Astrocyte (in vitro differentiated cells and primary cell): ENCODE data around the gene BUD13. TPM values are rescaled to one million over a fixed set of nuclear protein-coding genes. Genes with fewer than 3 reads are reported as not detected.

Experiments
- DNase-seq: peaks from one replicate; pipeline ENCODE4 v3.0.0-alpha.2; 2010; ENCODE audit warnings: low read depth
- FAIRE-seq: peaks from 2 replicates; lab custom pipeline; 2011; peaks lifted over from hg19 to GRCh38; lab: Jason Lieb, UNC
- H2AFZ ChIP-seq: 2 replicates; pipeline ENCODE4 v1.6.0; 2012; ENCODE audit warnings: low read depth, low read length, inconsistent platforms
- H3K27ac ChIP-seq: 2 replicates; pipeline ENCODE4 v1.5.1; 2011; ENCODE audit warnings: low read depth, low read length, inconsistent platforms
- H3K27me3 ChIP-seq: 2 replicates; pipeline ENCODE4 v1.6.0; 2011; ENCODE audit warnings: low read length, inconsistent platforms; ENCODE audit not compliant: insufficient read depth
- H3K36me3 ChIP-seq: 2 replicates; pipeline ENCODE4 v1.5.1; 2011; ENCODE audit warnings: low read length, inconsistent platforms; ENCODE audit not compliant: insufficient read depth
- H3K4me1 ChIP-seq: 2 replicates; pipeline ENCODE4 v1.5.1; 2011; ENCODE audit warnings: low read length, inconsistent platforms; ENCODE audit not compliant: insufficient read depth
- H3K4me2 ChIP-seq: 2 replicates; pipeline ENCODE4 v1.6.0; 2012; ENCODE audit warnings: low read length, inconsistent platforms
- H3K4me3 ChIP-seq: 2 replicates; pipeline ENCODE4 v1.5.1; 2011; ENCODE audit warnings: low read depth, mild to moderate bottlenecking, low read length, inconsistent platforms; ENCODE audit not compliant: insufficient read depth
- H3K79me2 ChIP-seq: 2 replicates; pipeline ENCODE4 v1.6.0; 2012; ENCODE audit warnings: mild to moderate bottlenecking, low read length, inconsistent platforms; ENCODE audit not compliant: insufficient read depth
- H3K9ac ChIP-seq: 2 replicates; pipeline ENCODE4 v1.6.0; 2012; ENCODE audit warnings: mild to moderate bottlenecking, low read length, inconsistent platforms
- H3K9me3 ChIP-seq: 2 replicates; pipeline ENCODE4 v1.5.1; 2012; ENCODE audit warnings: low read depth, mild to moderate bottlenecking, low read length, inconsistent platforms; ENCODE audit not compliant: insufficient read depth
- H4K20me1 ChIP-seq: 2 replicates; pipeline ENCODE4 v1.6.0; 2012; ENCODE audit warnings: low read length, inconsistent platforms; ENCODE audit not compliant: insufficient read depth
- H3K27ac Mint-ChIP-seq: one replicate; pipeline ENCODE4 v1.8.0; 2021; ENCODE audit warnings: mild to moderate bottlenecking, mixed read lengths; ENCODE audit not compliant: unreplicated experiment
- H3K27me3 Mint-ChIP-seq: one replicate; pipeline ENCODE4 v1.8.0; 2021; ENCODE audit warnings: low read depth, mixed read lengths; ENCODE audit not compliant: unreplicated experiment
- H3K36me3 Mint-ChIP-seq: one replicate; pipeline ENCODE4 v1.8.0; 2021; ENCODE audit warnings: low read depth, mixed read lengths; ENCODE audit not compliant: unreplicated experiment
- H3K4me1 Mint-ChIP-seq: one replicate; pipeline ENCODE4 v1.8.0; 2021; ENCODE audit warnings: low read depth, mixed read lengths; ENCODE audit not compliant: unreplicated experiment
- H3K4me3 Mint-ChIP-seq: one replicate; pipeline ENCODE4 v1.8.0; 2021; ENCODE audit warnings: mild to moderate bottlenecking, moderate library complexity, mixed read lengths; ENCODE audit not compliant: unreplicated experiment
- H3K9me3 Mint-ChIP-seq: one replicate; pipeline ENCODE4 v1.8.0; 2021; ENCODE audit warnings: mild to moderate bottlenecking, mixed read lengths; ENCODE audit not compliant: unreplicated experiment
- EZH2 ChIP-seq: IDR thresholded peaks from 2 replicates; pipeline ENCODE4 v1.6.1; 2012; ENCODE audit warnings: mild to moderate bottlenecking, low read length, inconsistent platforms; ENCODE audit not compliant: insufficient read depth
- total RNA-seq: library from RNA; stranded (reverse); gene quantifications from 2 replicates; pipeline ENCODE4 v1.2.1, GENCODE V29; 2021
- TF ChIP-seq, protein P1 (sequence below): IDR thresholded peaks from 2 replicates; pipeline ENCODE4 v1.5.1; 2011; ENCODE audit warnings: low read depth, mild to moderate bottlenecking, inconsistent platforms, low read length, moderate library complexity; ENCODE audit not compliant: insufficient read depth

Gene BUD13
- total RNA-seq, 1 donor from 2014 or later = 9.3 TPM

DNA sequence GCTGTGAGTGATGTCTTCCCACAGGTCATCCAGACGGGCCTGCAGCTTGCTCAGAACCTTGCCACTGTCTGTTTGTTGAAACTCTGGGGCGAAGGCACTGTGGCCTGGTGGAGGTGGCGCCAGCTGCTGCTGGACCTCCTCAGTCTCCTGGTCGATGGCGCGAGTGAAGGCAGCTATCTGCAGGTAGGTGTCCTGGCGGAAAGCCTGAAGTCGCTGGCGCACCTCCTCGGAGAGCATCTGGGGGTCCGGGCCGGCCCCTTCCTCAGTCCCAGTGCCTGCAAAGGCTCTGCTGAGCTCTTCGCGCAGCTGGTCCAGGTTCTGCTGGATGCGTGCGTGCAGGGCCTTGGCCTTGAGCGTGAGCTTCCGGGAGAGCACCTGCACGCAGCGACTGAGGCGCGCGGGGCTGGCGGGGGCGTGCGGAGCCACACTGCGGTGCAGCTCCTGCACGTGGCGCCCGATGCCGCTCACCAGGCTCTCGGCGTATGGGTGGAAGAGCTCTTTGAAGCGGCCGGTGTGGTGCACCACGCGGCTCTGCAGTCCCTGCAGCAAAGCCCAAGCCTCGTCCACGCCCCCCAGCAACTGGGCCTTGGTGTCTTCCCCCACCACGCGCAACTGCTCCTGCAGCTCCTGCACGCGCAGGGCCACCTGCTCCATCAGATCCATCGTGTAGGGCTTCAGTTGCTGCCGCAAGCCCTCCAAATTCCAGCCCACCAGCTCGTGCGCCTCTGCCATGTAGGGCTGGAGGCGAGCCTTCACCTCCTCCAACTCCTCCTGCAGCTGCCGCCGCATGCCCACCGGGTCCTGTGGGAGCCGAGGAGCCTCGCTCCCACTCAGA lies 17.6 kb upstream of the BUD13 start:
- DNase-seq = no peak
- peaks cover 4% of the 10 kb centered on the region for H3K36me3 Mint-ChIP-seq
- Histone ChIP-seq H3K4me1 (peaks cover 28% of the 10 kb centered on the region), H3K27ac (no peak overlapping the region), H3K4me3 (no peak overlapping the region), H3K36me3 (peaks cover 14% of the 10 kb centered on the region), H2AFZ (no peak overlapping the region), H3K27me3 (no peaks in the 10 kb centered on the region), H3K9me3 (no peaks in the 10 kb centered on the region), H3K79me2 (peaks cover 21% of the 10 kb centered on the region), H3K4me2 (no peak overlapping the region), H4K20me1 (peaks cover 10% of the 10 kb centered on the region), H3K9ac (no peak overlapping the region)
- peaks cover 13% of the 10 kb centered on the region for H3K27me3 Mint-ChIP-seq
- TF ChIP-seq EZH2 = no peak
- TF ChIP-seq, protein P1, sequence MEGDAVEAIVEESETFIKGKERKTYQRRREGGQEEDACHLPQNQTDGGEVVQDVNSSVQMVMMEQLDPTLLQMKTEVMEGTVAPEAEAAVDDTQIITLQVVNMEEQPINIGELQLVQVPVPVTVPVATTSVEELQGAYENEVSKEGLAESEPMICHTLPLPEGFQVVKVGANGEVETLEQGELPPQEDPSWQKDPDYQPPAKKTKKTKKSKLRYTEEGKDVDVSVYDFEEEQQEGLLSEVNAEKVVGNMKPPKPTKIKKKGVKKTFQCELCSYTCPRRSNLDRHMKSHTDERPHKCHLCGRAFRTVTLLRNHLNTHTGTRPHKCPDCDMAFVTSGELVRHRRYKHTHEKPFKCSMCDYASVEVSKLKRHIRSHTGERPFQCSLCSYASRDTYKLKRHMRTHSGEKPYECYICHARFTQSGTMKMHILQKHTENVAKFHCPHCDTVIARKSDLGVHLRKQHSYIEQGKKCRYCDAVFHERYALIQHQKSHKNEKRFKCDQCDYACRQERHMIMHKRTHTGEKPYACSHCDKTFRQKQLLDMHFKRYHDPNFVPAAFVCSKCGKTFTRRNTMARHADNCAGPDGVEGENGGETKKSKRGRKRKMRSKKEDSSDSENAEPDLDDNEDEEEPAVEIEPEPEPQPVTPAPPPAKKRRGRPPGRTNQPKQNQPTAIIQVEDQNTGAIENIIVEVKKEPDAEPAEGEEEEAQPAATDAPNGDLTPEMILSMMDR = no peak
- no peaks in the 10 kb centered on the region for H3K9me3 Mint-ChIP-seq
- no peak overlapping the region for H3K27ac Mint-ChIP-seq
- peaks cover 21% of the 10 kb centered on the region for H3K4me1 Mint-ChIP-seq
- no peak overlapping the region for H3K4me3 Mint-ChIP-seq
- FAIRE-seq = no peak

DNA sequence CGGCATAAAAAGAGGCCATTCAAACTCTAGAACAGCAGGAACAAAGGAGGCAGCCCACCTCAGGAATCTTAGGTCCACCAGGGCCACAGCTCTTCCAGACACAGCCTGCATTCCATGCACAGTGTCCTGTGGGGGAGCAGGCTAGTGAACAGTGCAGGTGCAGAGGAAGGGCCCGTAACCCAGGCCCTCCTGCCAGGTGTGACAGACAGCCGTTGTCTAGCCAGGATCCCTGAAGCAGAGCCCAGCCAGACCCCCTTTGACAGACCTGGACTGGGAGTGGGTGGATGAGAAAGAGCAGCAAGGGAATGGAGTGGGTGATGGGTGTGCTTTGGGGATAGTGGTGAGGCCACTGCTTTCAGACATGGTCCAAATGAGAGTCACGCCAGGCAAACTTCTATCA lies 16.2 kb upstream of the BUD13 start:
- H3K9ac ChIP-seq = no peak overlapping the region
- DNase-seq (no peak), FAIRE-seq (no peak)
- H3K4me1 Mint-ChIP-seq = peaks cover 21% of the 10 kb centered on the region
- peak overlapping the region; percentile 51 for H3K27ac Mint-ChIP-seq
- H3K9me3 ChIP-seq = no peaks in the 10 kb centered on the region
- peaks cover 14% of the 10 kb centered on the region for H3K36me3 Mint-ChIP-seq
- peaks cover 28% of the 10 kb centered on the region for H3K36me3 ChIP-seq
- H3K4me1 ChIP-seq = peaks cover 28% of the 10 kb centered on the region
- no peaks in the 10 kb centered on the region for H3K9me3 Mint-ChIP-seq
- peak overlapping the region; percentile 89 for H3K4me3 Mint-ChIP-seq
- peaks cover 13% of the 10 kb centered on the region for H3K27me3 Mint-ChIP-seq
- H4K20me1 ChIP-seq = peaks cover 14% of the 10 kb centered on the region
- no peak overlapping the region for H2AFZ ChIP-seq
- no peak overlapping the region for H3K4me3 ChIP-seq
- no peak for TF ChIP-seq EZH2
- TF ChIP-seq, protein P1 = no peak
- H3K79me2 ChIP-seq = peaks cover 24% of the 10 kb centered on the region
- no peak overlapping the region for H3K27ac ChIP-seq
- H3K27me3 ChIP-seq = no peaks in the 10 kb centered on the region
- H3K4me2 ChIP-seq = no peak overlapping the region

GRCh38 chr11:116788534-116788933 lies 15.7 kb upstream of the BUD13 start:
- Mint-ChIP-seq H3K27ac (peak overlapping the region; percentile 97), H3K9me3 (no peaks in the 10 kb centered on the region), H3K27me3 (peaks cover 13% of the 10 kb centered on the region), H3K4me1 (peaks cover 19% of the 10 kb centered on the region), H3K4me3 (peak overlapping the region; percentile 89), H3K36me3 (peaks cover 15% of the 10 kb centered on the region)
- peak overlapping the region; percentile 94 for H3K9ac ChIP-seq
- peak overlapping the region; percentile 91 for H3K27ac ChIP-seq
- H3K79me2 ChIP-seq = peaks cover 24% of the 10 kb centered on the region
- peak overlapping the region; percentile 97 for H3K4me2 ChIP-seq
- H3K4me1 ChIP-seq = peaks cover 27% of the 10 kb centered on the region
- no peaks in the 10 kb centered on the region for H3K27me3 ChIP-seq
- no peaks in the 10 kb centered on the region for H3K9me3 ChIP-seq
- TF ChIP-seq EZH2 = no peak
- TF ChIP-seq, protein P1 = no peak
- FAIRE-seq (no peak), DNase-seq (no peak)
- H2AFZ ChIP-seq = peak overlapping the region; percentile 98
- H3K36me3 ChIP-seq = peaks cover 33% of the 10 kb centered on the region
- peak overlapping the region; percentile 91 for H3K4me3 ChIP-seq
- peaks cover 14% of the 10 kb centered on the region for H4K20me1 ChIP-seq
